ENCODE results near the gene LAMC1. TPM values are rescaled to one million over a fixed set of nuclear protein-coding genes. Genes with fewer than 3 reads are reported as not detected.

Gene LAMC1
- total and polyA plus RNA-seq, 12 donors, result 12.3 to 110 (median 75.9) TPM

GRCh38 chr1:183079712-183080388 lies 56.6 kb downstream of the LAMC1 start:
- intact Hi-C loops (cut with DNase I), result loop anchor here in 1 of 2 donors (10.0 kb wide), 1 partner anchor 55 kb away; the partner anchor contains the start of gene LAMC1
- no peak for DNase-seq
- no peaks in the 10 kb centered on the region for H3K36me3 ChIP-seq (replicated peaks in 1 of 2)
- no peaks in the 10 kb centered on the region for H3K27me3 ChIP-seq
- peak overlapping the region in 4 of 5 donors; percentile 15 to 57 (median 52) for H3K27ac ChIP-seq
- 56 to 62% (median 60%) methylated on average over 8 of the region's 8 CpGs for WGBS, 4 donors
- no peak for TF ChIP-seq POLR2A (IDR thresholded peaks at IDR 0.05)
- no peak for TF ChIP-seq CTCF (IDR thresholded peaks at IDR 0.05)
- H3K4me1 ChIP-seq (replicated peaks in 1 of 2), result peaks cover 19 to 39% of the 10 kb centered on the region in 2 donors
- peak overlapping the region in 1 of 4 donors; percentile 18 for H3K4me3 ChIP-seq
- no peaks in the 10 kb centered on the region for H3K9me3 ChIP-seq (replicated peaks in 1 of 3)

- Histone ChIP-seq H3K4me3 (peak overlapping the region in 1 of 4 donors; percentile 18), H3K4me1 (replicated peaks in 1 of 2) (peaks cover 19 to 37% of the 10 kb centered on the region in 2 donors), H3K27me3 (no peaks in the 10 kb centered on the region), H3K36me3 (replicated peaks in 1 of 2) (no peaks in the 10 kb centered on the region), H3K27ac (peak overlapping the region in 4 of 5 donors; percentile 15 to 54 (median 43)), H3K9me3 (replicated peaks in 1 of 3) (no peaks in the 10 kb centered on the region)
- DNase-seq, result peak in 6 of 7 donors; percentile 38 to 64 (median 52)
- TF ChIP-seq POLR2A (IDR thresholded peaks at IDR 0.05) (no peak), CTCF (IDR thresholded peaks at IDR 0.05) (no peak)
- WGBS, 4 donors, result 26 to 42% (median 32%) methylated on average over 2 of the region's 2 CpGs
- intact Hi-C loops (cut with DNase I), result no loop called here
Observed at GRCh38 chr1:183080406-183080805, 57.2 kb downstream of the LAMC1 start.

- Histone ChIP-seq H3K4me1 (replicated peaks in 1 of 2) (peaks cover 19 to 33% of the 10 kb centered on the region in 2 donors), H3K27me3 (no peaks in the 10 kb centered on the region), H3K4me3 (no peak overlapping the region), H3K27ac (no peak overlapping the region), H3K9me3 (replicated peaks in 1 of 3) (no peaks in the 10 kb centered on the region), H3K36me3 (replicated peaks in 1 of 2) (no peaks in the 10 kb centered on the region)
- no peak for TF ChIP-seq POLR2A (IDR thresholded peaks at IDR 0.05)
- TF ChIP-seq CTCF (IDR thresholded peaks at IDR 0.05), result no peak
- no peak for DNase-seq
- WGBS, 4 donors, result 95 to 97% (median 95%) methylated on average over 4 of the region's 4 CpGs
- intact Hi-C loops (cut with DNase I), result no loop called here
Observed at GRCh38 chr1:183081402-183082120, 58.3 kb downstream of the LAMC1 start.

GRCh38 chr1:183082650-183083049 lies 59.4 kb downstream of the LAMC1 start:
- Histone ChIP-seq H3K36me3 (replicated peaks in 1 of 2) (no peaks in the 10 kb centered on the region), H3K9me3 (replicated peaks in 1 of 3) (no peaks in the 10 kb centered on the region), H3K4me1 (replicated peaks in 1 of 2) (peaks cover 19 to 37% of the 10 kb centered on the region in 2 donors), H3K4me3 (no peak overlapping the region), H3K27me3 (no peaks in the 10 kb centered on the region), H3K27ac (no peak overlapping the region)
- no peak for TF ChIP-seq POLR2A (IDR thresholded peaks at IDR 0.05)
- no peak for TF ChIP-seq CTCF (IDR thresholded peaks at IDR 0.05)
- WGBS, 4 donors, result 60 to 83% (median 76%) methylated on average over 1 of the region's 1 CpG
- intact Hi-C loops (cut with DNase I), result no loop called here
- no peak for DNase-seq
